OCI-LY1 (cell line): ENCODE measurements around the gene PNPLA5.

Source experiments
- H2AFZ ChIP-seq: fragments of 200-600 bp; sonication (generic), shearing (Covaris generic); 2 replicates; pipeline ENCODE4 v1.6.0; 2014; ENCODE audit warnings: antibody characterized with exemption, mild to moderate bottlenecking, low read length
- H3F3A ChIP-seq: fragments of 200-600 bp; sonication (generic), shearing (Covaris generic); 2 replicates; pipeline ENCODE4 v1.6.0; 2014; ENCODE audit warnings: mild to moderate bottlenecking, antibody characterized with exemption, low read length, moderate library complexity; ENCODE audit not compliant: insufficient read depth
- H3K27ac ChIP-seq: fragments of 200-600 bp; sonication (generic); 2 replicates; pipeline ENCODE4 v1.5.1; 2014; ENCODE audit warnings: low read length, mixed run types, mild to moderate bottlenecking, low read depth; ENCODE audit not compliant: poor library complexity, severe bottlenecking
- H3K27me3 ChIP-seq: fragments of 200-600 bp; sonication (generic); 2 replicates; pipeline ENCODE4 v1.6.0; 2014; ENCODE audit warnings: antibody characterized with exemption, mild to moderate bottlenecking, low read length, moderate library complexity; ENCODE audit not compliant: insufficient read depth
- H3K36me3 ChIP-seq: fragments of 200-600 bp; sonication (generic); 2 replicates; pipeline ENCODE4 v1.6.1; 2014; ENCODE audit warnings: mild to moderate bottlenecking, antibody characterized with exemption, low read length, moderate library complexity, mixed read lengths; ENCODE audit not compliant: insufficient read depth
- H3K4me1 ChIP-seq: fragments of 200-600 bp; sonication (generic); 2 replicates; pipeline ENCODE4 v1.5.1; 2014; ENCODE audit warnings: mild to moderate bottlenecking, low read length, moderate library complexity; ENCODE audit not compliant: insufficient read depth, severe bottlenecking
- H3K4me2 ChIP-seq: fragments of 200-600 bp; sonication (generic), shearing (Covaris generic); 2 replicates; pipeline ENCODE4 v1.6.1; 2014; ENCODE audit warnings: low read length
- H3K4me3 ChIP-seq: fragments of 200-600 bp; sonication (generic); 2 replicates; pipeline ENCODE4 v1.5.1; 2014; ENCODE audit warnings: low read length, low read depth, mild to moderate bottlenecking, mixed read lengths; ENCODE audit not compliant: poor library complexity, severe bottlenecking
- H3K79me2 ChIP-seq: fragments of 200-600 bp; shearing (Covaris generic); 2 replicates; pipeline ENCODE4 v1.6.1; 2016; ENCODE audit warnings: mixed run types, low read length, mixed read lengths; ENCODE audit not compliant: insufficient read depth
- H3K9ac ChIP-seq: fragments of 200-600 bp; sonication (generic), shearing (Covaris generic); 2 replicates; pipeline ENCODE4 v1.6.1; 2014; ENCODE audit warnings: mild to moderate bottlenecking, low read length, mixed read lengths
- H3K9me2 ChIP-seq: fragments of 200-600 bp; sonication (generic), shearing (Covaris generic); 2 replicates; pipeline ENCODE4 v1.6.1; 2014; ENCODE audit warnings: low read depth, mild to moderate bottlenecking, low read length, mixed read lengths
- H3K9me3 ChIP-seq: fragments of 200-600 bp; shearing (Covaris generic); 2 replicates; pipeline ENCODE4 v1.6.1; 2014; ENCODE audit warnings: low read length, mixed read lengths
- H4K20me1 ChIP-seq: fragments of 200-600 bp; sonication (generic), shearing (Covaris generic); 2 replicates; pipeline ENCODE4 v1.6.0; 2016; ENCODE audit warnings: mild to moderate bottlenecking, low read length; ENCODE audit not compliant: insufficient read depth
- EZH2 ChIP-seq: fragments of 200-600 bp; sonication (generic), shearing (Covaris generic); IDR thresholded peaks from 2 replicates; pipeline ENCODE4 v1.8.0; 2017; ENCODE audit warnings: borderline replicate concordance, mixed run types, mild to moderate bottlenecking, antibody characterized with exemption, low read length, moderate library complexity, mixed read lengths
- TF ChIP-seq, protein P1 (sequence below): fragments of 200-600 bp; sonication (generic), shearing (Covaris generic); IDR thresholded peaks from 2 replicates; pipeline ENCODE4 v1.5.1; 2017; ENCODE audit warnings: mild to moderate bottlenecking, antibody characterized with exemption, low read length, moderate library complexity, mixed read lengths

The PNPLA5 gene

DNA sequence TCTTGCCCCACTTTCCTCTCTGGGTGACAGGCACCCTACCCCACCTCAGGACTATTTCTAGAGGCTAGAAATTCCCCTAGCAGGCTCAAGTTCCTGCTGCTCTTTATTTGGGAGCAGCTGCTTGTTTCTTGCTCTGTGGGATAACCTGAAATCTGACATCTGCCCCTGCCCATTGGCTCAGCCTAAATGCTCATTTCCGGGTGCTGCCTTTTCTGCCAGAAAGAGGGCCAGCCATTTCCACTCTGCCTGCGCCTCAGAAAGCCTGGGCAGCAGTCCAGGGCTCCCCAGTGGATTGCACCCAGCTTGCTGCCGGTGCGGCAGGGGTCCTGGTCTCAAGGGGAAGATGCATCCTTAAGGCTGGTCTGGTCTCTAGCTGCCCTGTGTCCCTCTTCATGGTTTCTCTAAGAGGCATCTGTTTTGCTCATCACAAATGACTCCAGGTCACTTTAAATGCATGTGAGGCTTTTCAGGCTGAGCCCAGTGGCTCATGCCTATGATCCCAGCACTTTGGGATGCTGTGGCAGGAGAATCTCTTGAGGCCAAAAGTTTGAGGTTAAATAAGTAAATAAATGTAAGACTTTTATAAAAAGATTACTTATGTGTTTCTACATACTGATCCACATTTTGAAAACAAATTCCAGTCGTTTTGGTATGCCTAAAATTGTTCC lies 10.3 kb upstream of the PNPLA5 start:
- Histone ChIP-seq H3F3A (no peaks in the 10 kb centered on the region), H3K36me3 (no peaks in the 10 kb centered on the region), H3K9me2 (no peaks in the 10 kb centered on the region), H4K20me1 (no peaks in the 10 kb centered on the region), H3K9ac (no peak overlapping the region), H3K27me3 (no peaks in the 10 kb centered on the region; the same call in 1 of the 2 replicates), H3K9me3 (no peaks in the 10 kb centered on the region), H3K79me2 (no peaks in the 10 kb centered on the region), H3K4me3 (no peak overlapping the region), H3K27ac (no peak overlapping the region), H2AFZ (no peak overlapping the region), H3K4me2 (no peak overlapping the region), H3K4me1 (no peaks in the 10 kb centered on the region)
- TF ChIP-seq, protein P1, sequence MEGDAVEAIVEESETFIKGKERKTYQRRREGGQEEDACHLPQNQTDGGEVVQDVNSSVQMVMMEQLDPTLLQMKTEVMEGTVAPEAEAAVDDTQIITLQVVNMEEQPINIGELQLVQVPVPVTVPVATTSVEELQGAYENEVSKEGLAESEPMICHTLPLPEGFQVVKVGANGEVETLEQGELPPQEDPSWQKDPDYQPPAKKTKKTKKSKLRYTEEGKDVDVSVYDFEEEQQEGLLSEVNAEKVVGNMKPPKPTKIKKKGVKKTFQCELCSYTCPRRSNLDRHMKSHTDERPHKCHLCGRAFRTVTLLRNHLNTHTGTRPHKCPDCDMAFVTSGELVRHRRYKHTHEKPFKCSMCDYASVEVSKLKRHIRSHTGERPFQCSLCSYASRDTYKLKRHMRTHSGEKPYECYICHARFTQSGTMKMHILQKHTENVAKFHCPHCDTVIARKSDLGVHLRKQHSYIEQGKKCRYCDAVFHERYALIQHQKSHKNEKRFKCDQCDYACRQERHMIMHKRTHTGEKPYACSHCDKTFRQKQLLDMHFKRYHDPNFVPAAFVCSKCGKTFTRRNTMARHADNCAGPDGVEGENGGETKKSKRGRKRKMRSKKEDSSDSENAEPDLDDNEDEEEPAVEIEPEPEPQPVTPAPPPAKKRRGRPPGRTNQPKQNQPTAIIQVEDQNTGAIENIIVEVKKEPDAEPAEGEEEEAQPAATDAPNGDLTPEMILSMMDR = no peak
- no peak for TF ChIP-seq EZH2

DNA sequence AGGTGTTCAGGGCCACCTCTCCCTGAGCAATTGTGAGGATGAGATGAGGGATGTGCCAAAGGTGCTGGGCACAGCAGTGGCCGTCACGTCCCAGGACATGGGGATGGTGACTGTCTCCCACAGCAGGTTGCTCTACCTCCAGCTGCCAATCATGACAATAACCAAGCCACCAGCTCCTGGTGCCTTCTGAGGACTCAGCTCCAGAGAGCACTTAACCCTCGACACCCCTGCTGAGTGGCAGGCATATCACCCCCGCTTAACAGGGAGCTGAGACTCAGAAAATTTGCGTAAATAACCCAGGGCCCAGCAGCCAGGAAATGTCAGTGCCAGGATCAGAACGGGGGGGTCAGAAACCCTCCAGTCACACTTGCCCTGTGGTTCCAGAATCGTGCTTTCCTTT lies 8.4 kb upstream of the PNPLA5 start:
- H3K36me3 ChIP-seq = no peaks in the 10 kb centered on the region
- no peaks in the 10 kb centered on the region for H4K20me1 ChIP-seq
- H3K4me1 ChIP-seq = no peaks in the 10 kb centered on the region
- H3K27ac ChIP-seq = no peak overlapping the region
- H3K9ac ChIP-seq = no peak overlapping the region
- no peaks in the 10 kb centered on the region for H3K9me3 ChIP-seq
- no peaks in the 10 kb centered on the region; the same call in 1 of the 2 replicates for H3K27me3 ChIP-seq
- H3F3A ChIP-seq = no peaks in the 10 kb centered on the region
- H2AFZ ChIP-seq = no peak overlapping the region
- no peaks in the 10 kb centered on the region for H3K79me2 ChIP-seq
- H3K9me2 ChIP-seq = no peaks in the 10 kb centered on the region
- no peak overlapping the region for H3K4me2 ChIP-seq
- TF ChIP-seq EZH2 = no peak
- TF ChIP-seq, protein P1 = no peak
- H3K4me3 ChIP-seq = no peak overlapping the region

DNA sequence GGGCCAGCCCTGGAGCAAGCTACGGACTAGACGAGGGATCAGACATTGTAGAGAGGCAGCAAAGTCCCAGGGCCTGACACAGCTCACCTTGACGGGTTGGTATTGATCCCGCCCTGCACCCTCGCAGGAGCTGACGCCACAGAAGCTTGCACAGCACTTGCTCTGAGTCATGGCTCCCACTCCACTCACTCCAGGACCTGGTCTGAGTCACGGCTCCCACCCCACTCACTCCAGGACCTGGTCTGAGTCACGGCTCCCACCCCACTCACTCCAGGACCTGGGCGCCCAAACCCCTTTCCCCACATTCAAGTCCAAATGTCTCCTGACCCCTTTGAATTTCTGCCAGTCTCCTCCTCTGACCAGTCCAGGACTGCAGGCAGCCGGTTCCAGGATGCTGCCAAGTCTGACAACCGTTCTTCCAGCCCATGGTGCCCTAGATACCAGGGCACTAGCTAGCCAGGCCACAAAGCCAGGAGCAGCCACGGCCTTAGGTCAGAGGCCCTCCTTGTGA lies 6.0 kb upstream of the PNPLA5 start:
- Histone ChIP-seq H3K4me1 (no peaks in the 10 kb centered on the region), H3K4me2 (no peak overlapping the region), H2AFZ (no peak overlapping the region)

More for the DNA sequence above, 6.0 kb upstream of the PNPLA5 start:
- no peaks in the 10 kb centered on the region for H3K9me3 ChIP-seq
- no peak for TF ChIP-seq EZH2
- TF ChIP-seq, protein P1 = no peak
- no peaks in the 10 kb centered on the region for H3K36me3 ChIP-seq
- no peaks in the 10 kb centered on the region for H3K79me2 ChIP-seq
- H3K27ac ChIP-seq = no peak overlapping the region
- H3K9me2 ChIP-seq = no peaks in the 10 kb centered on the region
- no peak overlapping the region for H3K4me3 ChIP-seq
- no peaks in the 10 kb centered on the region for H4K20me1 ChIP-seq
- H3F3A ChIP-seq = no peaks in the 10 kb centered on the region
- H3K27me3 ChIP-seq = peaks cover 4% of the 10 kb centered on the region; the same call in 1 of the 2 replicates
- H3K9ac ChIP-seq = no peak overlapping the region
